ENCODE data around the gene LCE2C.

The LCE2C gene

DNA sequence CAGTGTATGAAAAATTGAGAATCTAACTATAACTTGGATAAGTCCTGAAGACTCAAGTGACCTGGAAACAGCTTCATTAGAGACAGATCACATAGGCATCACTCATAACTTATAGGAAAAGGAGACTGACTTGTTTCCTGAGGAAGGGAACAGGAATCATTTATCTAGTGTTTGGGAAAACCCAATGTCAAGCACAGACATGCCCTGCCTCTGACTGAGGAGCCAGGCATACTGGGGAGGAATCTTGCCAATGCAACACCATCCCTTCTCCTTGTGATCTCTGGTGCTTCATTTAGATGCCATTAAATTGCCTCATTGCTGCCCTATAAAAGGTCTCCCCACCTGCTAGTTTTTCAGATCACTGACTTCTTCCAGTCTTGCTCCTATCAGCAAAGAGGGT, 43.2 kb downstream of the LCE2C start:
- DNase-seq (ENCODE audit: low read depth in 4 of 4, low spot score in 1 of 4), result no peak

DNA sequence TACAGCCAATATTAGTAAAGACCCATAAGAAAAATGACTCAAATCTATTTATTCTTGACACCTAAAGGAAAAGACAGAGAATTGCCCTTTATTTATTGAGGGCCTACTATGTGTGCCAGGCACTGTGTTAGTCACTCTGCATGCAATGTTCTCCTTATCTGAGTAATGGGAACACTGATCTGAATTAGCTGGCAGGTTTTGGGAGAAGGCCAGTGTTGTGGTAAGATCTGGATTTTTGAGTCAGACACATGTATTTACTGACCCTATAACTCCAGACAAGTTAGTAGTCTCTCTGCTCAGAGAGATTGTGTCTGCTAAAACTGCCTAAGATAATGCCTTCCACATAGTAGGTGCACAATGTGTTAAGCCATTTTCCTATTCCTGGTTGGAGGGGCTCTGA, 50.2 kb downstream of the LCE2C start:
- no peak for DNase-seq (ENCODE audit: low read depth in 4 of 4, low spot score in 1 of 4)
